ENCODE data around the gene DBH. TPM values are rescaled to one million over a fixed set of nuclear protein-coding genes. Genes with fewer than 3 reads are reported as not detected.

The DBH gene
- total RNA-seq, 2 experiments from 2014 or later: not detected

- H3K27ac Mint-ChIP-seq: no peak overlapping the region
- POLR2A ChIA-PET: interaction anchor here (1.8 kb wide), 1 partner anchor 8 kb away, joined by 5 read pairs; no protein-coding TSS in a partner anchor
- no peak overlapping the region for H3K4me3 Mint-ChIP-seq
- H3K4me1 Mint-ChIP-seq: peaks cover 3% of the 10 kb centered on the region
- no peaks in the 10 kb centered on the region for H3K36me3 Mint-ChIP-seq (ENCODE audit: low read depth)
- H3K27me3 Mint-ChIP-seq: no peaks in the 10 kb centered on the region
- CTCF ChIA-PET: interaction anchor here (2.6 kb wide), 1 partner anchor 11 kb away, joined by 16 read pairs; no protein-coding TSS in a partner anchor
- no peak for DNase-seq
- no peaks in the 10 kb centered on the region for H3K9me3 Mint-ChIP-seq
Observed at GRCh38 chr9:133691191-133691590, 55.0 kb downstream of the DBH start.

- no peak for DNase-seq
- ChIA-PET CTCF (interaction anchor here (0.6 to 2.6 kb wide), 4 partner anchors 9 to 225 kb away, joined by 3 to 16 read pairs (median 4); no protein-coding TSS in a partner anchor), POLR2A (interaction anchor here (1.8 kb wide), 1 partner anchor 8 kb away, joined by 5 read pairs; no protein-coding TSS in a partner anchor)
- Mint-ChIP-seq H3K27ac (no peak overlapping the region), H3K36me3 (ENCODE audit: low read depth) (no peaks in the 10 kb centered on the region), H3K4me1 (peaks cover 8% of the 10 kb centered on the region), H3K4me3 (no peak overlapping the region), H3K27me3 (peaks cover 4% of the 10 kb centered on the region), H3K9me3 (no peaks in the 10 kb centered on the region)
Observed at GRCh38 chr9:133691626-133692363, 55.6 kb downstream of the DBH start.

- POLR2A ChIA-PET: interaction anchor here (1.8 kb wide), 1 partner anchor 9 kb away, joined by 5 read pairs; no protein-coding TSS in a partner anchor
Observed at GRCh38 chr9:133692364-133692985, 56.3 kb downstream of the DBH start.

GRCh38 chr9:133693116-133693515 lies 57.0 kb downstream of the DBH start:
- Mint-ChIP-seq H3K27me3 (peaks cover 8% of the 10 kb centered on the region), H3K4me3 (no peak overlapping the region), H3K9me3 (no peaks in the 10 kb centered on the region), H3K36me3 (ENCODE audit: low read depth) (no peaks in the 10 kb centered on the region), H3K4me1 (peaks cover 12% of the 10 kb centered on the region), H3K27ac (no peak overlapping the region)
- ChIA-PET CTCF (interaction anchor here (1.1 to 2.6 kb wide), 5 partner anchors 8 to 14 kb away, joined by 3 to 16 read pairs (median 7); no protein-coding TSS in a partner anchor), POLR2A (interaction anchor here (1.8 kb wide), 1 partner anchor 10 kb away, joined by 5 read pairs; no protein-coding TSS in a partner anchor)
- no peak for DNase-seq

More at GRCh38 chr9:133692364-133692985, 56.3 kb downstream of the DBH start:
- no peak for DNase-seq
- Mint-ChIP-seq H3K27ac (no peak overlapping the region), H3K4me1 (peaks cover 10% of the 10 kb centered on the region), H3K27me3 (peaks cover 5% of the 10 kb centered on the region), H3K4me3 (no peak overlapping the region), H3K9me3 (no peaks in the 10 kb centered on the region), H3K36me3 (ENCODE audit: low read depth) (no peaks in the 10 kb centered on the region)
- CTCF ChIA-PET: interaction anchor here (0.6 to 2.6 kb wide), 5 partner anchors 9 to 225 kb away, joined by 3 to 16 read pairs (median 4); no protein-coding TSS in a partner anchor

GRCh38 chr9:133693703-133694529 lies 57.8 kb downstream of the DBH start:
- CTCF ChIA-PET: interaction anchor here (0.8 to 2.6 kb wide), 6 partner anchors 8 to 17 kb away, joined by 3 to 16 read pairs (median 6); no protein-coding TSS in a partner anchor
- POLR2A ChIA-PET: no interaction called here
- no peak overlapping the region for H3K27ac Mint-ChIP-seq
- H3K27me3 Mint-ChIP-seq: peaks cover 8% of the 10 kb centered on the region
- peaks cover 18% of the 10 kb centered on the region for H3K4me1 Mint-ChIP-seq
- H3K36me3 Mint-ChIP-seq (ENCODE audit: low read depth): peaks cover 2% of the 10 kb centered on the region
- H3K9me3 Mint-ChIP-seq: no peaks in the 10 kb centered on the region
- DNase-seq: no peak
- no peak overlapping the region for H3K4me3 Mint-ChIP-seq

GRCh38 chr9:133694686-133695085 lies 58.5 kb downstream of the DBH start:
- Mint-ChIP-seq H3K4me1 (peaks cover 22% of the 10 kb centered on the region), H3K9me3 (no peaks in the 10 kb centered on the region), H3K27me3 (peaks cover 8% of the 10 kb centered on the region), H3K36me3 (ENCODE audit: low read depth) (peaks cover 2% of the 10 kb centered on the region), H3K27ac (no peak overlapping the region), H3K4me3 (no peak overlapping the region)
- ChIA-PET POLR2A (interaction anchor here (0.9 kb wide), 1 partner anchor 11 kb away, joined by 4 read pairs; no protein-coding TSS in a partner anchor), CTCF (interaction anchor here (1.6 to 2.5 kb wide), 3 partner anchors 10 to 16 kb away, joined by 4 to 9 read pairs (median 4); no protein-coding TSS in a partner anchor)
- DNase-seq: no peak

GRCh38 chr9:133696071-133696472 lies 59.9 kb downstream of the DBH start:
- Mint-ChIP-seq H3K9me3 (no peaks in the 10 kb centered on the region), H3K36me3 (ENCODE audit: low read depth) (peaks cover 2% of the 10 kb centered on the region), H3K27ac (no peak overlapping the region), H3K4me1 (peaks cover 32% of the 10 kb centered on the region), H3K27me3 (peaks cover 8% of the 10 kb centered on the region), H3K4me3 (no peak overlapping the region)
- ChIA-PET POLR2A (no interaction called here), CTCF (interaction anchor here (1.6 kb wide), 1 partner anchor 17 kb away, joined by 4 read pairs; no protein-coding TSS in a partner anchor)
- no peak for DNase-seq

GRCh38 chr9:133699546-133699945 lies 63.4 kb downstream of the DBH start:
- Mint-ChIP-seq H3K36me3 (ENCODE audit: low read depth) (peaks cover 4% of the 10 kb centered on the region), H3K27ac (no peak overlapping the region), H3K4me1 (peaks cover 52% of the 10 kb centered on the region), H3K27me3 (peaks cover 8% of the 10 kb centered on the region), H3K9me3 (no peaks in the 10 kb centered on the region), H3K4me3 (no peak overlapping the region)
- no peak for DNase-seq
- ChIA-PET CTCF (no interaction called here), POLR2A (no interaction called here)

GRCh38 chr9:133700819-133701320 lies 64.7 kb downstream of the DBH start:
- Mint-ChIP-seq H3K27ac (peak overlapping the region; percentile 88), H3K4me3 (no peak overlapping the region), H3K27me3 (peaks cover 8% of the 10 kb centered on the region), H3K36me3 (ENCODE audit: low read depth) (peaks cover 4% of the 10 kb centered on the region), H3K9me3 (no peaks in the 10 kb centered on the region), H3K4me1 (peaks cover 50% of the 10 kb centered on the region)
- no peak for DNase-seq
- ChIA-PET POLR2A (interaction anchor here (1.2 kb wide), 1 partner anchor 24 kb away, joined by 7 read pairs; no protein-coding TSS in a partner anchor), CTCF (interaction anchor here (0.7 to 2.3 kb wide), 8 partner anchors 8 to 112 kb away, joined by 3 to 16 read pairs (median 4); no protein-coding TSS in a partner anchor)

- Mint-ChIP-seq H3K4me3 (peak overlapping the region; percentile 43), H3K4me1 (peaks cover 48% of the 10 kb centered on the region), H3K9me3 (no peaks in the 10 kb centered on the region), H3K36me3 (ENCODE audit: low read depth) (peaks cover 4% of the 10 kb centered on the region), H3K27me3 (peaks cover 7% of the 10 kb centered on the region), H3K27ac (peak overlapping the region; percentile 88)
- POLR2A ChIA-PET: interaction anchor here (1.2 kb wide), 1 partner anchor 24 kb away, joined by 7 read pairs; no protein-coding TSS in a partner anchor
- peak; percentile 30 for DNase-seq
- CTCF ChIA-PET: interaction anchor here (0.7 to 2.3 kb wide), 8 partner anchors 9 to 112 kb away, joined by 3 to 16 read pairs (median 4); no protein-coding TSS in a partner anchor
Observed at GRCh38 chr9:133701321-133701980, 65.3 kb downstream of the DBH start.

GRCh38 chr9:133701981-133702797 lies 66.0 kb downstream of the DBH start:
- H3K36me3 Mint-ChIP-seq (ENCODE audit: low read depth): peaks cover 4% of the 10 kb centered on the region
- POLR2A ChIA-PET: interaction anchor here (1.0 to 1.2 kb wide), 2 partner anchors 19 to 25 kb away, joined by 3 to 7 read pairs; no protein-coding TSS in a partner anchor
- peak; percentile 71 for DNase-seq
- H3K4me3 Mint-ChIP-seq: peak overlapping the region; percentile 74
- peaks cover 2% of the 10 kb centered on the region for H3K27me3 Mint-ChIP-seq
- no peaks in the 10 kb centered on the region for H3K9me3 Mint-ChIP-seq
- peak overlapping the region; percentile 94 for H3K27ac Mint-ChIP-seq
- peaks cover 43% of the 10 kb centered on the region for H3K4me1 Mint-ChIP-seq
- CTCF ChIA-PET: interaction anchor here (1.2 to 2.3 kb wide), 5 partner anchors 10 to 46 kb away, joined by 3 to 16 read pairs (median 5); no protein-coding TSS in a partner anchor
